ENCODE data around the gene IGLL5. TPM values are rescaled to one million over a fixed set of nuclear protein-coding genes. Genes with fewer than 3 reads are reported as not detected.

The IGLL5 gene
- total and polyA plus RNA-seq, 9 of the 15 experiments (the other 6 are each of a cell fraction or from before 2014, with no cell fraction given): not detected

DNA sequence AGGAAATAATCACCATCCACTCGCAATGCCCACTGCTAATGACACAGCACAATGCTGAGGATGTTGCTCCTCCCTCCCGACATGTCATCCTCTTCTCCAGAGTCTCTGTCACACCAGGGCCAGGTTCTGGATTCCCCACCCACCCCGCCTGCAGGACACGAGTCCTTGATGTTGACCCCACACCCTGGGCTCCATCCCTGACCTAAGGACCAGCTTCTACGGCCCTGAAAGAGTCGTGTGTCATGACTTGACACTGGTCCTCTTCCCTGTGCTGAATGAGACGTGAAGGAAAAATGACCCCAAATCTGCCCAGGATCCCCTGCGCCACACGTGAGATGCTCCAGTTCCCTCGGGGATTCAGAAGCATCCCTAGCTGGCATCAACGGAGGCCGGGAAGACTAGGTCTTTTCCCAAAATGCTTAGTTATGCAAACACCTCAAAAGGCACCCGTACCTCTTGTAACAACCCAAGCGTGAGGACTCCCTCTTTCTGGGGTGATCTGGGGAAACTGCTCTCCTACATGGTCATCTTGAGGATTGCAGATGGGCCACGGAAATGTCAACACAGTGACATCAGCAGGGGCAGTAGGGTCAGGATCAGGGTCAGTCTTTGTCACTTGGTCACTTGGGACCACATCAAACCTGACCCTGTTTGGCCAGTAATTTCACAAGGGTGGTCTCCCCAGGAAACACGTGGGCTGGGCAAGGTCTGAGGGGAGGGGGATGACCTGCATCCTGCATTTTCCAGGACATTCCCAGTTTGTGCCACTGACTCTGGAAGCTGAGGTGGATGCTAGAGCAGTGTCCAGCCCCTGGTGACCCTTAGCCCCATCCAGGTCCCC is 42.0 kb downstream of the IGLL5 start (continued):
- TF ChIP-seq CAMTA2 (CRISPR knock-in tag; conservative IDR thresholded peaks at IDR 0.05) (no peak), TBL1XR1 (IDR thresholded peaks at IDR 0.05; ENCODE audit: low read length in 2 of 2) (0 out of 4 replicates have a peak, but pooled peaks of 1 of the 2 experiments have one; percentile 11), CREM (IDR thresholded peaks at IDR 0.05; ENCODE audit: low read depth) (no peak), MCM7 (IDR thresholded peaks at IDR 0.05) (peak in 1 of 2 experiments; percentile 82; a peak in 1 of 4 replicates), ZNF133 (CRISPR knock-in tag; IDR thresholded peaks at IDR 0.05) (no peak), PKNOX1 (IDR thresholded peaks at IDR 0.05) (no peak), KAT8 (IDR thresholded peaks at IDR 0.05; ENCODE audit: low read depth) (no peak), JUND (IDR thresholded peaks at IDR 0.05; ENCODE audit: borderline replicate concordance, low read depth, low read length) (0 out of 2 replicates have a peak, but pooled peaks have one; percentile 26), JUND (tag; IDR thresholded peaks at IDR 0.05; ENCODE audit: borderline replicate concordance, low read depth, low read length) (no peak), ERF (CRISPR knock-in tag; IDR thresholded peaks at IDR 0.05) (no peak), SIN3A (IDR thresholded peaks at IDR 0.05; ENCODE audit: borderline replicate concordance in 2 of 2, control insufficient read depth in 1 of 2, low read depth in 2 of 2, low read length in 2 of 2) (peak in 1 of 2 experiments; percentile 50; a peak in 1 of 4 replicates), NUFIP1 (IDR thresholded peaks at IDR 0.05; ENCODE audit: partially characterized antibody) (no peak), POLR2H (tag; IDR thresholded peaks at IDR 0.05; ENCODE audit: low read depth) (no peak)

Data from K562 (cell line).